ENCODE results near the gene NXT1.

The NXT1 gene

DNA sequence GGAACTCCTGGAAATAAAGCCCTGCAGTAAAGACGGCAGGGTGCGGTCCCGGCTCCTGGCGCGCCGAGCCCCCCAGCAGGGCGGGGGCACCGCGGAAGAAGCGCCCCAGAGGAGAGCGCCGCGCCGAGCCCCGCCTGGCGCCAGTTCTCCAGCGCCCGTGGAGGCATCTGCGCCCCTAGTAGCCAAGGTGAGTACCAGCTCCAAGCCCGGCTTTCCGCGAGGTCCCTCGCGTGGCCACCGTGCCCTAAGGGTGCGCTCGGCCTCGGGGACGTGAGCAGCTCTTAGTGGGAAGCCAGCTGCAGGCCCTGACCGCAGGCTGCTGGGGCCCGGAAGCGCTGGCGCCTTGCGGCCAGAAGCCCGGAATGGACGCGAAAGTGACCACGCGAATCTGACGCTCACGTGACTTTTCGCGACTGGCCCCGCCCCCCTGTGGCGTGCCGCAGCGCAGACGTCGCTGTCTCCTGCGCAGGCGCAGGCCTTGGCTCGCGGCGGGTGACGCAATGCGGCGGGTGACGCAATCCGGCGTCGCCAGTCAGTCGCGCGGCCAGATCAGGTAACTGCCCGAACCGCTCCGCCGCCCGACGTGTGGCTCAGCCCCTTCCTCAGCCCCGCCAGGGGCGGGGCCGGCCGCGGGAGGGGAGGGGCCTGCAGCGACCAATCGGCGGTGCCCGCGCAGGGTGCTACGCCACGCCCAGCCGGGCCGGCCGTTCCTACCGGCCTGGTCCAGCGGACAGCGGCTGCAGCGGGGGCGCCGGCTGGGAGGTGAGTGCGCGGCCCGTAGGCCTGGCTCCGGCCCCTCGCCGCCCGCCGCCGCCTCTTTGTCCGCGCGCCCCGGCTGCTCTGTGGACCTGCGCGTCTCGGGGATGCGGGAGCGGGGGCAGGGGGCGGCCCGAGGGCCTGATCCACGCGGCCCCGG, 11.1 kb downstream of the NXT1 start, which contains the start of gene GZF1:
TSS of gene GZF1 (plus strand) at position 707 of the 916 bp plus-strand sequence. CDS start 2,202 bp downstream, outside the sequence.
- peak; percentile 89 for DNase-seq

DNA sequence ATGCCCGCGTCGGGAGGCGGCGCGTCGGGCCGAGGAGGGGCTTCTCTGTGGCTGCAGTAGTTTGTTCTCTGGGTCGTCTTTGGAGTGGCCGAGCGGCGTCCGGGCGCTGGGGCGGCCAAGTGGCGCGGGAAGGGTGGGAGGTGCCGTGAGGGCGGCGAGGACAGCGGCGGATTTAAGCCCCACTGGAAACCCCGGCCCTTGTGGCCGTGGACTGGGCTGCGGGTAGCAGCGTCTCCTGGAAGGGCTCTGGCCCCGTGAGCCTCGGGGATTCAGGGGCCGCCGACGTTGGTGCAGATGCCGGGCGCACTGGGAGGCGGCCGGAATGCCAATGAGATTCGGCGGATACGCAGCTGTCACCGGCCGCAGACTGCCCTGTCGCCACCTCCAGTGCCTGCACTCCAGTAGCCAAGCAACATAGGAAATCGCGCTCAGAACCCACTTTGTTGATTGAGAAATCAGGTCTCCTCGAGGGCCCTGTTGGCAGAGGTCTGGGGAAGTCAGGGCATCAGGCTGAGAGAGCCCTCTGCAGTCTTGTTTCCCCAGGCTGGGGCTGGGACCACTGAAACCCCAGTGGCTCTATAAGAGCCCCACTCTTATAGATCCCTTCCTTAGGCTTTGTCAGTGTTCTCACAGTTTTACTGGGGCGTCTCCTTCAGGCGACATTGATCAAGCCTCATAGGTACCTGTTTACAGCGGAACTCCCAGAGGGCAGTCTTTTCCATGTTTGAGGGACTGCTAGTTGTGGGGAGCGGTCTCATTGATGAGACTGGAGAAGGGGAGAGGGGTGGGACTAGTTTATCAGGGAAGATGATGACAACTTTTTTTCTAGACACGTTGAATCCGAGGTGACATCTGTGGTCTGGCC, 12.0 kb downstream of the NXT1 start:
- no peak for DNase-seq

DNA sequence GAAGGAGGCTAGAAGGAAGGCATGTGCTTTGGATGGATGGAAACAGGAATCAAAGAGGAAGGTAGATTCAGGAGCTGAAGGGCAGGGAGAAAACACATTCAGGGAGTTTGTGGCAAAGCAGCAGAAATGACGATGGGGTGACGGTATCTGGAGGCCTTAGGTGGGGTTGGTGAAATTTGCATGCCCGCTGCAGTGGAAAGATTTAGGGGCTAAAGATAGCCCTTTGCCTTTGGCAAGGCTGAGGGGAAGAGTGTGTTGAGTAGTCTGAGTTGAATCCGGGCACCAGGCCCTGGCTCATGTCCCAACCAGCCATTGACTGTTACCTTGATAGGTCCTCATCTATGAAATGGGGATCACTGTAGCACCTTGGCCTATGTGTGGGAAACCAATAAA, 12.7 kb downstream of the NXT1 start:
- DNase-seq: no peak

DNA sequence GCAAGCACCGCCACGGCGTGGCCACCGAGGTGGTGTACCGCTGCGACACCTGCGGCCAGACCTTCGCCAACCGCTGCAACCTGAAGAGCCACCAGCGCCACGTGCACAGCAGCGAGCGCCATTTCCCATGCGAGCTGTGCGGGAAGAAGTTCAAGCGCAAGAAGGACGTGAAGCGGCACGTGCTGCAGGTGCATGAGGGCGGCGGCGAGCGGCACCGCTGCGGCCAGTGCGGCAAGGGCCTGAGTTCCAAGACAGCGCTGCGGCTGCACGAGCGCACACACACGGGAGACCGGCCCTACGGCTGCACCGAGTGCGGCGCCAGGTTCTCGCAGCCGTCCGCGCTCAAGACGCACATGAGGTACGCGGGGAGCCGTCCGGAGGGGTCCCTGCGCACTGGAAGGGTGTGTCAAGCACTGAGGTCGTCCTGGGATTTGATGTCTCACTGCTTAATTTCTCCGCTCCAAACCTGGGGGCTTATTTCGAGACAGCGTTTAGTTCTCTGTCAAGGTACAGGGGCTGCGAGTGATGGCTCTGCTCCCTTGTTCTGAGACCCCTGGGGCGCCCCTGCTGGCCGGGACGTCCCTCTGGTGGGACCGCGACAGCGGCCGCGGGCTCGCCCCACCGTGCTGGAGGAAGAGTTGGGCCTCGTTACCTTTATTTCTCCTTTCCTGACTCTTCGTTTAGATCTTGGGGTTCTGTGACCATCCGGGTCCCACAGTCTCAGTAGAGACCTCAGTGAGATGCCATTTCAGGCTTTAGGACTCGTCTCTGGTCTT, 15.0 kb downstream of the NXT1 start:
- DNase-seq: no peak

DNA sequence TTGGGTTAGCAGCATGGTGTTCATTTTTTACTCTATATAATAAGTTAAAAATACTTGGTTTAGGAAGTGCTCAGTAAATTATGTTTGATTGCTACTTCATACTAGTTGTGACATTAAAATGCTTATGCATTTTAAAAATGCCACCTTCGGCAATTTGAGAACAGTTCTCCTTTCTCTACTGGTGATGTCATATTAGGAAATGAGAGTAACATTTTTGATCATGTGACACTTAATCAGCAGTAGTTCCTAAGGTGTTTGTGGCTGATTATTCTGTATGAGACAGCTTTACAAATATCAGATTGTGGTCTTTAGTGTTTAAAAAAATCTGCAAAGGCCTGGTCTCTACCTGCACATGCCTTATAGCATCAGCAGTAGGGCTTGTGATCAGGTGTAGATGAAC, 15.8 kb downstream of the NXT1 start:
- no peak for DNase-seq

DNA sequence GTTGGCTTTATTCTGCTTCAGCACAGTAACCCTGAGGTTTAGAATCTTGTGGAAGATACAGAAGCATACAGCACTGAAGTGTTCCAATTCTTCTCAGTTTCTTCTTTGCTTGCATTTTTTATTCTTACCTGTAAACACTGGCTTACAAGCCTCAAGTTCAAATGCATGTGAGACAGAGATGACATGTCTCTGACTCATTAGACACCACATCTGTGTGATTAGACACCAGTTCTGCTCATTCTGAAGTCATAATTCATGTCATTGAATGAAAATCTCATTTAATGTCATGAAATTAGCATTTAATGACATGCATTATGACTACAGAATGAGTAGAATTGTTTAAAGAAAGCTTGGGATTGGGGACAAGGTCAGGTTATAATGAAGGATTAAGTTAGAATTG, 17.2 kb downstream of the NXT1 start:
- DNase-seq: no peak

DNA sequence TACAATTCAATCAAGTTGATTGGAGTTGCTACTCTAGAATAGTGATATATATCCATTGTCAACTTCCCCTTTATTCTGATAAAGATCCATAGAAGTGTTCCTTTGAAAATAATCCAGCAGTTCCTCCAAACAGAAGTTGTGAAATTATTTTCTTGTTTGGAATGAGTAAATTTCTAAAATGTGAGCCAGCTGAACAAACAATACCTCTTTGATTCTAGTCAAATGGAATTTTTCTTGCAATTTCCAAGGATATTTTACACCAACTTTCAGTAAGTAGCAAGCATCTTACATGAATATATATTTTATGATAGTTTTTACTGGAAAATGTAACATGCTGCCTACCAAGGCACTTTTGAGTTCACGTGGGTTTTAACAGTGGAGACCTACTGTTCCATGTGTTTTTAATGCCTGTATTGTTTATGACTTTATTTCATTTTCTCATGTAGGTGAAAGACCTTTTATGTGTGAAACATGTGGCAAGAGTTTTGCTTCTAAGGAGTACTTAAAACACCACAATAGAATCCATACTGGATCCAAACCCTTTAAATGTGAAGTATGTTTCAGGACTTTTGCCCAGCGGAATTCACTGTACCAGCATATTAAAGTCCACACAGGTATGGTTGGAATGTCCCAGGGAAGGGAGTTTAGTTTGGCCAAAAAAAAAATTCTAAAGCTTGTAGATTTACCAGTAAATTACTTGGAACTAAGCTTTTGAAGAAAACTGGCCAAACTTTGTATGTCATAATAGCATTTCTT, 17.9 kb downstream of the NXT1 start:
- DNase-seq: no peak

DNA sequence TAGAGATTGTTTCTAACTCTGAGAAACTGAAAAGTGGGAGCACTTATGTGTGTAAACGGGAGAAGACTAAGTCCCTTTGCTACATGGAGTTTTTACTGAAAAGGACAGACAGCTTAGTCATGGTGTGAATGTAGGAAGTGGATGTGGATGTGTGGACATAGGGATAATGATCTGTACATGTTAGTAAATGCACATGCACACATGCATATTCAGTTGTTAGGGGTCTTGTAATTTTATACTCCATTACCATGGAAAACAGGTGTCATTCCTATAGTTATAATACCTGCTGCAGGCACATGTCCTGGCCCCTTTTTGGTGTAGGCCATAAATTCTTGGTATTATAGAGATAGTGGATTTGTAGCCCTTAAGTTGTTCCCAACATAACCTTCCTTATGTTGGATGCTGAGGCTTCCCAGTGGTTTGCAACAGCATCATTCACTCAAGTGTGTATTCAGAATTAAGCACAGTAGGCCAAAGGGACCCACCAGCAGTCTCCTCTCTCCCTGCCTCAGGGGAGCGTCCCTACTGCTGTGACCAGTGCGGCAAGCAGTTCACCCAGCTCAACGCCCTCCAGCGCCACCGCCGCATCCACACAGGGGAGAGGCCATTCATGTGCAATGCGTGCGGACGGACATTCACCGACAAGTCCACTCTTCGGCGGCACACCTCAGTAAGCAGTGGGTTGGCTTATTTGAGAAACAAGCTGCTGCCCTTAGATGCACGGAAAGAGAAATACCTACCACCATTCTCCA, 18.7 kb downstream of the NXT1 start:
- DNase-seq: no peak

DNA sequence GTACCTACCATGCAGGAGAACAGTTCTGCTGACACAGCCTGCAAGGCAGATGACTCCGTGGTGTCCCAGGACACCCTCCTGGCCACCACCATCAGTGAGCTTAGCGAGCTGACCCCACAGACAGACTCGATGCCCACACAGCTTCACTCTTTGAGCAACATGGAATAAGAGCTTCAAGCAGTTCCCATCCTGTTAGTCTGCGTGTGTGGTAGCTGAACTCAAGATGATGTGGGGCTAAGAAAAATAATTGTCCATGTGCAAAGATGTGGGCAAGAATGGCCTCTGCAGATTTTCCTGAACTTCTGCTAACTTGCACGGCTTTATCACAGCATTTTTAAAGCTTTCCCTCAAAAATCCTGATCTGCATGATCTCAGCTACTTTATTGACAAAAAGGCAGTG, 19.7 kb downstream of the NXT1 start:
- no peak for DNase-seq

DNA sequence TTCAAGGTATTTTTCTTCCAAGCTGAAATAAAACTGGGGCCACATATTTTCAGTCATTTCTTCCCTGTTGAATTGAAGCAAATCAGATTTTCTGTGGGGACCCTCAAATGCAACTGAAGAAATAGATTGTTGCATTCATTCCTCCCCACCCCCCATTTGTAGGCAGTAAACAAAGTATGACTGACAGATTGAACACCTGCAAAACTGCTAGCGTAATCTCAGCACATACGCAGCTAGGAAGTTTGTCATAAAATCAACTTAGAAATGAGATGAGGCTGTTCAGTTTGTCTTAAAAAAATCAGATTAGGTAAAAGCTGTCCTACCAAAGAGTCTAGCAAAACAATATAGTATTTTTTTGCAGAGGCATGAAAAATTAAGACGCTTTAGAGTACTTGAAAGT, 20.3 kb downstream of the NXT1 start:
- no peak for DNase-seq

DNA sequence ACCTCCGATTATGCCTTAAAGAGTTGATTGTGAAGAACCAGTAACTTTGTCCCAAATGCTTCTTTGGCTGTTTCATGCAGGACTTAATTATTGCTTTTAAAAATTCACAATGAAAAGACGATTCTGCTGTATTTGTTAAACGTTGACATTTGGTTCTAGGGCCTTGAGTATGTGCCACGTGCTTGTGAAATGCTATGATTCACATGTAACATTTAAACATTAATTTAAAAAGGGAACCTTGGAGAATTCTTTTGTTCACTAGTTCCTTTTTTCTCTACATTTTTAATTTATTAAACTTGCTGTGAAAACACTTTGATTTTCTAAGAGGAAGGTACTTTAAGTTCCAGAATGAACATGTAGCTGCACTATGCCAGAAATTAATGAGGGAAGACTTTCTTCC, 20.9 kb downstream of the NXT1 start:
- no peak for DNase-seq

DNA sequence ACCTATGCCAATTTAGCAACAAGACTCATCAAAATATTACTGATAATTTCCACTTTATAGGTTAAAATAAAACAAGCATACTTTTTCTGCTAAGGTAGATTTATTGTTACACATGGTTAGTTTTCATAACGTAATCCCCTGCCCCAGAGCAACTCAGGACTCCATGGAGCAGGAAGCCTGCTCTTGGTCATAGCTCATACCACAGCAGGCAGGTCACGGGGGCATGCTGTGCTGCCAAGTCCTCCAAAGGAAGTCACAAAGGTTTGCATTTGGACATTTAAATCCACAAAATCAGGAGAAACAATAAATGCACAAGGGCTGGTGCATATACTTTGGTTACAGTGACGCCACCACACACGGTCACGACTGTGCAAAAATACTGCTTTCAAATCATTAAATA, 23.9 kb downstream of the NXT1 start:
- no peak for DNase-seq

DNA sequence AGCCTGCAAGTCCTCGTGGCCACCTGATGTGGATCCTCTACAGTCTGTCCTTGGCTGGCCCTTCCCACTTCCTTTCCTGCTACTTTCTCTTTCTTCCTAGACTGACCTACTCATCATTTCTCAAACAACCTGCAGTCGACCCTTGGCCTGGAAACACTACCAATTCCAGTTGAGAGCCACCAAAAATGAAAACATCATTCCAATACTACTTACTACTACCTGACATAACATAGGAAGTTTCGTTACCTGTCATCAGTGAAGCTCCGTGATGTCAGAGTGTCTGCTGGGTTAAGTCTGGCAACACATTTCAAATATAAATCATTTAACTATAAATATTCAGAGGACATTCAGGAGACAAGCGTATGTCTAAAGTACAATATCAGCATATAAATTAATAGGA, 25.2 kb downstream of the NXT1 start:
- no peak for DNase-seq

DNA sequence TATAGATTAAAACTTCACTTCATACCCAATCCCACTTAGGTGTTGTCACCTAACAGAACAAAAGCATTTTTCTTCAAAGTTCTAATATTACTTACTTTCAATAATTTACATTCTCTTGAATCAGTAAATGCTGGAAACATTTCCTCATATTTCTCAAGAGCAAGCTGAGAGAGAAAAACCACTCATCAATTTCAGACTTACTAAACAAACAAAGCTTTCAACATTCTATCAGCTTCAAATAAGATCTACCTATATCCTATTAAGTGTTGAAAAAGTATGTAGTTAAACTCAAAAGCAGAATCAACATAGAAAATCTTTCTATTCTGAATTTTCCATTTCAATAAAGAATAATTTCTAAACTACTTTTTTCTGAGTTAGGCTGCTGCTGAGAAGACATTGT, 29.2 kb downstream of the NXT1 start:
- no peak for DNase-seq

DNA sequence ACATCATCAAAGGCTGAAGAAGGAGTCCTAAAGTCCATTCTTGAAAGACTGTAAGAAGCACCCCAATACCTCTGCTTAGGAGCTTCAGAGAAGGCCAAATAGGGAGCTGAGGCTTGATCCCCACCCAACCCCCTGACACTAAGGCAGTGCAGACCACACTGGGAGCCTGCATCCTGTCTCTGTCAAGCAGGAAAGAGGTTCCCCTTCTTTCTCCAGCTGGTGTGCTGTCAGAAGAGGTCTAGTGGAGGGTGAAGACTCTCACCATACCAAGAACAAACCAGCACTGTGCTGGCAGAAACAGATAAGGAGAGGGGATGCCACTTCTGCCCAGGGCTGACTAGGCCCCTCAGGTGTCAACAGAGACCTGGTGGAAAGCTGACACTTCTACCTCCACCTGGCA, 31.3 kb downstream of the NXT1 start:
- no peak for DNase-seq

DNA sequence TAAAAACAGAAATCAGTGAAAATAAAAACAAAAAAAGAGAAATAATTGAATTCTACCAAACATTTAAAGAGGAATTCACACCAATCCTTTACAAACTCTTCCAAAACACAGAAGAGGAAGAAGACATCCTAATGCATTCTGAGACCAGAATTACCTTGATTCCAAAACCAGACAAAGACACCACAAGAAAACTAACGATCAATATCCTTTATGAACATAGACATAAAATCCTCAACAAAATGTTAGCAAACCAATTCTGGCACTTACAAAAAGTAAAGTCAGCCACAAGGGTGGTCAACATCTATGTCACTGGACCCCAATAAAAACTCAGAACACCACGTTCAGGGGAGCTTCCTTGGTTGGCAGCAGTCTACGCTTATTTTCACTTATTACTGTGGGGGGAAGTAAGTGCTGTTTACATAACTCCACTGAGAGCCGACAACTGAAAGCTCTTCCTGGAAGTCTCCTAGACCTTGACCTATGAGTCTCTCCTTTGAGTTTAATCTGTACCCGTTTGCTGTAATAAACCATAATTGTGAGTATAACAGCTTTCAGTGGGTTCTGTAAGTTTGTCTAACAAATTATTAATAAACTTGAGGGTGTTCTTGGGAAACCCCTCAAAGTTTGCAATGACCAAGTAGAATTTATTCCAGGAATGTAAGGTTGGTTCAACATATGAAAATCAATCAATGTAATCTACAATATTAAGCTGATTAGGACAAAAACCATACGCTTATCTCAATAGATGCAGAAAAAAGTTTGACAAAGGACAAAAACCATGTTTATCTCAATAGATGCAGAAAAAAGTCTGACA, 35.9 kb downstream of the NXT1 start:
- DNase-seq: no peak

DNA sequence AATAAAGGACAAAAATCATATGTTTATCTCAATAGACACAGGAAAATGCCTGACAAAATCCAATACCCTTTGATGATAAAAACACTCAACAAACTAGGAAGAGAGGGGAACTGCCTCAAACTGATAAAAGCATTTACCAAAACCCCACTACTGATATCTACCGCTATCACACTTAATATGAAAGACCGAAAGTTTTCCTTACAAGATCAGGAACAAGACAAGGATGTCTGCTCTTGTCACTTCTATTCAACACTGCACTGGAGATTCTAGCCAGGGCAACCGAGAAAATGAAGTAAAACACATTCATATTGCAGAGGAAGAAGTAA, 36.5 kb downstream of the NXT1 start:
- no peak for DNase-seq

DNA sequence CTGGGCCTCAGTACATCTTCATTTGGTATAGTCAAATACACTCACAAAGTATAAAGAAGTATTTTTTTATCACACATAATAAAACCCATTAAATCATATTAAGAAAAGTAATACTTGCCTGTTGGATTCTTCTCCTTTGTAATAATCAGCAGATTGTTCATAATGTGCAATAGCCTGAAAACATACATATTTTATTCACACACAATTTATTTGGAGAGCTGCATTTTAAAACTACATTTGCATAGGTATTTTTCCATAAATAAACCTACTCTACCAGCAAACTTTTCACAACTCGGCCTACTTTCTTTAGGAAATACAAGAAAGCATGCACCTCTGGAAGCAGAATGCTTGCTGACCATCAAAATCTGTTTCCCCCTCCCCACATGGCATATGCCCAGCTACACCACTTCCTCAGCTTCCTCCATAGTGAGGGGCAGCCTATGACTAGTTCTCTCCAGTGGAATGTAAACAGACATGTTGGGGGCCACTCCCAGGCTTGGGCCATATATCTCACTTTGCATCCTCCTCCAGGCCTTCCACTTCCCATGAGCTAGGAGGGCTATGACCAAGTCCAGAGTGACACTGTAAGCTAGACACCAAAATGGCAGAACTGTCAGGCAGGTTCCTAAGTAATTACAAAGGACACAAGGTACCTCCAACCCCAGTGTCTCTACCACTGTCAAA, 39.6 kb downstream of the NXT1 start:
- no peak for DNase-seq

DNA sequence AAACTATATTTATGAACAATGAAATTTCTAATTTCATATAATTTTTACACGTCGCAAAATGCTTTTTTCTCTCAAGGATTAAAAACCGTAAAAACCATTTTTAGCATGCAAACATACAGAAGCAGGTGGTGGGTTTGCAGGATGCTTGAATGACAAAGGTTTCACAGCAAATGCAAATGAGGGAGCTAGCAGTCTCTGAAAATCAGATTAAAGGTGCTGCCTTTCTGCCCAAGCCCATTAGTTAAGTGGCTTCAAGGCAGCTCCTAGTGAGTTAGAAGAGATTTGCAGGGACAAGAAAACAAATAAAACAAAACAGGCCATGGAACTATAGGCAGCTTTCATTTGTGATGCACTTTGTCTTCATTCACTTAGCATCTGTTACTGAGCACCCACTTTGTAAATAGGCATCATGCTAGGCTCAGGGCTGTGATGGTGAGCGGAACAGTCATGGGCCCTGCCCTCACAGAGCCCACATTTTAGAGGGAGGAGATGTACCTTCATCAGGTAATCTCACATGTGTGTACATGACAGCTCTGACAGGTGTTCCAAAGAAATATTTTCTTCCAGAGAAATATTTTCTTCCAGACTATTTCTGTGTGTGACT, 41.2 kb downstream of the NXT1 start:
- no peak for DNase-seq

All from NCI-H2081 treated with DMSO at 0.1 percent for 48 hours (cell line).